ENCODE results near the gene ZNF423. TPM values are rescaled to one million over a fixed set of nuclear protein-coding genes. Genes with fewer than 3 reads are reported as not detected.

Gene ZNF423
- total RNA-seq, 1 donor from 2014 or later: 12.3 TPM

GRCh38 chr16:49786926-49787557 is 68.9 kb downstream of the ZNF423 start:
- DNase-seq (ENCODE audit: low spot score): no peak

- DNase-seq (ENCODE audit: low spot score): no peak
Observed at GRCh38 chr16:49785970-49786369, 69.9 kb downstream of the ZNF423 start.

GRCh38 chr16:49782405-49782804 is 73.5 kb downstream of the ZNF423 start:
- no peak for DNase-seq (ENCODE audit: low spot score)

GRCh38 chr16:49781401-49781800 is 74.5 kb downstream of the ZNF423 start:
- no peak for DNase-seq (ENCODE audit: low spot score)

GRCh38 chr16:49780433-49780832 is 75.5 kb downstream of the ZNF423 start:
- no peak for DNase-seq (ENCODE audit: low spot score)

- DNase-seq (ENCODE audit: low spot score): no peak
Observed at GRCh38 chr16:49779979-49780378, 75.9 kb downstream of the ZNF423 start.

GRCh38 chr16:49778202-49778930 is 77.5 kb downstream of the ZNF423 start:
- DNase-seq (ENCODE audit: low spot score): no peak

GRCh38 chr16:49776734-49777133 is 79.2 kb downstream of the ZNF423 start:
- DNase-seq (ENCODE audit: low spot score): no peak

- peak; percentile 61 for DNase-seq (ENCODE audit: low spot score)
Observed at GRCh38 chr16:49776085-49776595, 79.8 kb downstream of the ZNF423 start.

- no peak for DNase-seq (ENCODE audit: low spot score)
Observed at GRCh38 chr16:49775581-49775980, 80.3 kb downstream of the ZNF423 start.

GRCh38 chr16:49775018-49775417 is 80.9 kb downstream of the ZNF423 start:
- DNase-seq (ENCODE audit: low spot score): no peak

- no peak for DNase-seq (ENCODE audit: low spot score)
Observed at GRCh38 chr16:49773534-49774475, 82.1 kb downstream of the ZNF423 start.

GRCh38 chr16:49767998-49768397 is 87.9 kb downstream of the ZNF423 start:
- DNase-seq (ENCODE audit: low spot score): no peak

GRCh38 chr16:49767414-49767813 is 88.5 kb downstream of the ZNF423 start:
- DNase-seq (ENCODE audit: low spot score): no peak

GRCh38 chr16:49766225-49766624 is 89.7 kb downstream of the ZNF423 start:
- no peak for DNase-seq (ENCODE audit: low spot score)

- DNase-seq (ENCODE audit: low spot score): no peak
Observed at GRCh38 chr16:49763826-49764225, 92.1 kb downstream of the ZNF423 start.

- no peak for DNase-seq (ENCODE audit: low spot score)
Observed at GRCh38 chr16:49760815-49761214, 95.1 kb downstream of the ZNF423 start.

- no peak for DNase-seq (ENCODE audit: low spot score)
Observed at GRCh38 chr16:49757559-49758069, 98.3 kb downstream of the ZNF423 start.

GRCh38 chr16:49756775-49757558 is 98.9 kb downstream of the ZNF423 start:
- no peak for DNase-seq (ENCODE audit: low spot score)

- DNase-seq (ENCODE audit: low spot score): no peak
Observed at GRCh38 chr16:49755716-49756505, 100.0 kb downstream of the ZNF423 start.

Measured in umbilical cord (tissue), 2 donors.